Activated naive CD4-positive, alpha-beta T cell treated with anti-CD3 and anti-CD28 coated beads, Interleukin-2, amount 50 U/mL, for 16 hours (primary cell): ENCODE results near the gene EBI3.
"Not testable (repeated sequence)": the region's sequence is repeated elsewhere in the genome, so short reads cannot be mapped to it uniquely, and the experiment has no call there.

ENCODE experiments used
- DNase-seq: peaks from one replicate; pipeline ENCODE4 v3.0.0-alpha.2; 2020

The EBI3 gene

GRCh38 chr19:4200940-4201542 lies 28.3 kb upstream of the EBI3 start:
- DNase-seq = no peak

- no peak for DNase-seq
Observed at GRCh38 chr19:4201798-4202197, 27.5 kb upstream of the EBI3 start.

- DNase-seq = no peak
Observed at GRCh38 chr19:4206818-4207484, 22.4 kb upstream of the EBI3 start.

GRCh38 chr19:4208385-4209094 lies 20.8 kb upstream of the EBI3 start:
- no peak for DNase-seq

- DNase-seq = no peak
Observed at GRCh38 chr19:4210166-4210731, 19.1 kb upstream of the EBI3 start.

GRCh38 chr19:4213116-4213515 lies 16.2 kb upstream of the EBI3 start:
- DNase-seq = no peak

- DNase-seq = no peak
Observed at GRCh38 chr19:4215807-4216206, 13.5 kb upstream of the EBI3 start.

GRCh38 chr19:4216846-4217245 lies 12.5 kb upstream of the EBI3 start:
- no peak for DNase-seq

GRCh38 chr19:4217429-4218264 lies 11.7 kb upstream of the EBI3 start:
- no peak for DNase-seq

- DNase-seq = not testable (repeated sequence)
Observed at GRCh38 chr19:4218523-4218922, 10.8 kb upstream of the EBI3 start.

- DNase-seq = no peak
Observed at GRCh38 chr19:4220188-4220587, 9.1 kb upstream of the EBI3 start.

GRCh38 chr19:4224470-4224869 lies 4.9 kb upstream of the EBI3 start:
- no peak for DNase-seq

GRCh38 chr19:4225885-4226284 lies 3.4 kb upstream of the EBI3 start:
- DNase-seq = no peak

- no peak for DNase-seq
Observed at GRCh38 chr19:4227771-4228170, 1.6 kb upstream of the EBI3 start.

- DNase-seq = no peak
Observed at GRCh38 chr19:4228765-4229178, 551 bp upstream of the EBI3 start.

- DNase-seq = not testable (repeated sequence)
Observed at GRCh38 chr19:4230237-4230636, 914 bp downstream of the EBI3 start.

GRCh38 chr19:4231521-4231920 lies 2.2 kb downstream of the EBI3 start:
- DNase-seq = not testable (repeated sequence)

GRCh38 chr19:4232139-4232538 lies 2.8 kb downstream of the EBI3 start:
- DNase-seq = not testable (repeated sequence)

- DNase-seq = no peak
Observed at GRCh38 chr19:4232614-4233281, 3.4 kb downstream of the EBI3 start.

- peak; percentile 71 for DNase-seq
Observed at GRCh38 chr19:4233282-4233853, 4.0 kb downstream of the EBI3 start.

- DNase-seq = no peak
Observed at GRCh38 chr19:4234142-4234861, 5.0 kb downstream of the EBI3 start.
